ENCODE data around the gene CXCR4. TPM values are rescaled to one million over a fixed set of nuclear protein-coding genes. Genes with fewer than 3 reads are reported as not detected.

Gene CXCR4
- total and polyA plus RNA-seq, 2 donors (not counting 1 experiment from before 2014, with no cell fraction given), result 1,832 to 2,119 TPM

GRCh38 chr2:136164280-136164776, 46.4 kb upstream of the CXCR4 start:
- TF ChIP-seq CTCF (IDR thresholded peaks at IDR 0.05), result no peak
- no peak for TF ChIP-seq EZH2 (IDR thresholded peaks at IDR 0.05; ENCODE audit: borderline replicate concordance, insufficient read depth, low read depth, low read length, poor library complexity, severe bottlenecking)
- 100% methylated on average over 3 of the region's 5 CpGs for WGBS (ENCODE audit: insufficient coverage)
- CTCF ChIA-PET, result no interaction called here
- no peak for DNase-seq
- Mint-ChIP-seq H3K4me3 (no peak overlapping the region), H3K27ac (no peak overlapping the region), H3K27me3 (no peaks in the 10 kb centered on the region), H3K9me3 (ENCODE audit: insufficient read depth) (no peaks in the 10 kb centered on the region), H3K4me1 (peaks cover 41% of the 10 kb centered on the region)
- H3K27ac ChIP-seq (ENCODE audit: low read length in 2 of 2), result no peak overlapping the region
- H3K4me2 ChIP-seq (replicated peaks; ENCODE audit: low read depth, low read length, poor library complexity, severe bottlenecking), result no peak overlapping the region
- H3K9me3 ChIP-seq (ENCODE audit: control extremely low read depth in 1 of 3, control insufficient read depth in 2 of 3, insufficient read depth in 1 of 3, low read length in 2 of 3), result no peaks in the 10 kb centered on the region
- intact Hi-C loops (cut with micrococcal nuclease), result no loop called here
- H3K36me3 ChIP-seq (replicated peaks in 1 of 2; ENCODE audit: control extremely low read depth in 1 of 2, control insufficient read depth in 1 of 2, extremely low read depth in 1 of 2, insufficient read depth in 2 of 2, low read length in 1 of 2), result no peaks in the 10 kb centered on the region
- H3K9ac ChIP-seq (ENCODE audit: low read length), result no peak overlapping the region
- H3K79me2 ChIP-seq (ENCODE audit: control insufficient read depth, insufficient read depth, low read length), result peaks cover 3% of the 10 kb centered on the region
- POLR2A ChIA-PET, result no interaction called here
- H4K20me1 ChIP-seq (ENCODE audit: control insufficient read depth, insufficient read depth, low read length, poor library complexity, severe bottlenecking), result no peaks in the 10 kb centered on the region
- no peak for ATAC-seq (ENCODE audit: low read depth)
- H3K4me3 ChIP-seq (ENCODE audit: control extremely low read depth in 1 of 5, extremely low read depth in 1 of 5, insufficient read depth in 1 of 5, low read depth in 2 of 5, low read length in 4 of 5), result no peak overlapping the region
- no peaks in the 10 kb centered on the region for H3K27me3 ChIP-seq (replicated peaks in 1 of 4; ENCODE audit: control extremely low read depth in 1 of 4, control insufficient read depth in 3 of 4, insufficient read depth in 4 of 4, low read length in 3 of 4)
- H2AFZ ChIP-seq (ENCODE audit: insufficient read depth, low read depth, low read length, poor library complexity, severe bottlenecking), result no peak overlapping the region
- H3K4me1 ChIP-seq (ENCODE audit: control insufficient read depth in 2 of 2, insufficient read depth in 2 of 2, low read length in 2 of 2), result peaks cover 7 to 13% of the 10 kb centered on the region in 2 donors

DNA sequence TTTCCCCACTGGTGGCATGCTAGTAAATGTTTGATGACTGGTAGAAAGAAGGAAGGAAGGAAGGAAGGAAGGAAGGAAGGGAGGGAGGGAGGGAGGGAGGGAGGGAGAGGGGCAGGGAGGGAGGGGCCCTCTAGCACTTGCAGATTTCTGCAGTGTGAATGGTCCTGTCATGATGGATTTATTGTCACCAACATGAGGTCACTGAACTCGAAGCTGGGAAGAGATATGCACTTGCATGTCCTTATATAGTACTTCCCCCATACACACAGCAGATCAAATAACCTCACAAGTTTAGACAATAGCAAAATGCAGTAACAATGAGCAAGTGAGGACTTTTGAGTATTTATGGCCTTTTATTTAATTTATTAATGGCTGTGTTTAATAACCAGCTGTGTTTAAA, 44.5 kb upstream of the CXCR4 start:
- ATAC-seq (ENCODE audit: low read depth) (no peak), DNase-seq (no peak)
- H3K4me3 ChIP-seq (ENCODE audit: control extremely low read depth in 1 of 5, extremely low read depth in 1 of 5, insufficient read depth in 1 of 5, low read depth in 2 of 5, low read length in 4 of 5), result no peak overlapping the region
- Mint-ChIP-seq H3K4me1 (peaks cover 24% of the 10 kb centered on the region), H3K27me3 (no peaks in the 10 kb centered on the region), H3K27ac (peak overlapping the region; percentile 37), H3K4me3 (no peak overlapping the region), H3K9me3 (ENCODE audit: insufficient read depth) (no peaks in the 10 kb centered on the region)
- intact Hi-C loops (cut with micrococcal nuclease), result no loop called here
- no peaks in the 10 kb centered on the region for H3K9me3 ChIP-seq (ENCODE audit: control extremely low read depth in 1 of 3, control insufficient read depth in 2 of 3, insufficient read depth in 1 of 3, low read length in 2 of 3)
- H3K27ac ChIP-seq (ENCODE audit: low read length in 2 of 2), result no peak overlapping the region
- H2AFZ ChIP-seq (ENCODE audit: insufficient read depth, low read depth, low read length, poor library complexity, severe bottlenecking), result no peak overlapping the region
- ChIA-PET POLR2A (interaction anchor here (0.7 kb wide), 1 partner anchor 150 kb away, joined by 3 read pairs; no protein-coding TSS in a partner anchor), CTCF (no interaction called here)
- no CpG with 5 or more reads among the region's 1 CpG for WGBS (ENCODE audit: insufficient coverage)
- TF ChIP-seq CTCF (IDR thresholded peaks at IDR 0.05) (no peak), EZH2 (IDR thresholded peaks at IDR 0.05; ENCODE audit: borderline replicate concordance, insufficient read depth, low read depth, low read length, poor library complexity, severe bottlenecking) (no peak)
- no peaks in the 10 kb centered on the region for H3K27me3 ChIP-seq (replicated peaks in 1 of 4; ENCODE audit: control extremely low read depth in 1 of 4, control insufficient read depth in 3 of 4, insufficient read depth in 4 of 4, low read length in 3 of 4)
- no peak overlapping the region for H3K9ac ChIP-seq (ENCODE audit: low read length)
- H3K36me3 ChIP-seq (replicated peaks in 1 of 2; ENCODE audit: control extremely low read depth in 1 of 2, control insufficient read depth in 1 of 2, extremely low read depth in 1 of 2, insufficient read depth in 2 of 2, low read length in 1 of 2), result no peaks in the 10 kb centered on the region
- no peaks in the 10 kb centered on the region for H4K20me1 ChIP-seq (ENCODE audit: control insufficient read depth, insufficient read depth, low read length, poor library complexity, severe bottlenecking)
- H3K79me2 ChIP-seq (ENCODE audit: control insufficient read depth, insufficient read depth, low read length), result no peaks in the 10 kb centered on the region
- H3K4me1 ChIP-seq (ENCODE audit: control insufficient read depth in 2 of 2, insufficient read depth in 2 of 2, low read length in 2 of 2), result peaks cover 7% of the 10 kb centered on the region in 2 donors
- H3K4me2 ChIP-seq (replicated peaks; ENCODE audit: low read depth, low read length, poor library complexity, severe bottlenecking), result no peak overlapping the region
